ENCODE measurements around the gene TCF7L1. TPM values are rescaled to one million over a fixed set of nuclear protein-coding genes. Genes with fewer than 3 reads are reported as not detected.

Gene TCF7L1, protein sequence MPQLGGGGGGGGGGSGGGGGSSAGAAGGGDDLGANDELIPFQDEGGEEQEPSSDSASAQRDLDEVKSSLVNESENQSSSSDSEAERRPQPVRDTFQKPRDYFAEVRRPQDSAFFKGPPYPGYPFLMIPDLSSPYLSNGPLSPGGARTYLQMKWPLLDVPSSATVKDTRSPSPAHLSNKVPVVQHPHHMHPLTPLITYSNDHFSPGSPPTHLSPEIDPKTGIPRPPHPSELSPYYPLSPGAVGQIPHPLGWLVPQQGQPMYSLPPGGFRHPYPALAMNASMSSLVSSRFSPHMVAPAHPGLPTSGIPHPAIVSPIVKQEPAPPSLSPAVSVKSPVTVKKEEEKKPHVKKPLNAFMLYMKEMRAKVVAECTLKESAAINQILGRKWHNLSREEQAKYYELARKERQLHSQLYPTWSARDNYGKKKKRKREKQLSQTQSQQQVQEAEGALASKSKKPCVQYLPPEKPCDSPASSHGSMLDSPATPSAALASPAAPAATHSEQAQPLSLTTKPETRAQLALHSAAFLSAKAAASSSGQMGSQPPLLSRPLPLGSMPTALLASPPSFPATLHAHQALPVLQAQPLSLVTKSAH
- total RNA-seq (2022) (2.9 and 3.0 TPM in 2 replicates), Bru-seq, nascent RNA (percentile 41 among the genes with signal in this experiment), BruChase-seq, experiment 1, labeled RNA remaining after a 6-hour chase (percentile 37 among the genes with signal in this experiment), BruChase-seq, experiment 2, labeled RNA remaining after a 2-hour chase (percentile 40 among the genes with signal in this experiment)
- long read RNA-seq, partial matches to known transcripts = 2 of 3 reads
- long read RNA-seq, other reads (novel, unspliced or antisense) = 1 of 3 reads

DNA sequence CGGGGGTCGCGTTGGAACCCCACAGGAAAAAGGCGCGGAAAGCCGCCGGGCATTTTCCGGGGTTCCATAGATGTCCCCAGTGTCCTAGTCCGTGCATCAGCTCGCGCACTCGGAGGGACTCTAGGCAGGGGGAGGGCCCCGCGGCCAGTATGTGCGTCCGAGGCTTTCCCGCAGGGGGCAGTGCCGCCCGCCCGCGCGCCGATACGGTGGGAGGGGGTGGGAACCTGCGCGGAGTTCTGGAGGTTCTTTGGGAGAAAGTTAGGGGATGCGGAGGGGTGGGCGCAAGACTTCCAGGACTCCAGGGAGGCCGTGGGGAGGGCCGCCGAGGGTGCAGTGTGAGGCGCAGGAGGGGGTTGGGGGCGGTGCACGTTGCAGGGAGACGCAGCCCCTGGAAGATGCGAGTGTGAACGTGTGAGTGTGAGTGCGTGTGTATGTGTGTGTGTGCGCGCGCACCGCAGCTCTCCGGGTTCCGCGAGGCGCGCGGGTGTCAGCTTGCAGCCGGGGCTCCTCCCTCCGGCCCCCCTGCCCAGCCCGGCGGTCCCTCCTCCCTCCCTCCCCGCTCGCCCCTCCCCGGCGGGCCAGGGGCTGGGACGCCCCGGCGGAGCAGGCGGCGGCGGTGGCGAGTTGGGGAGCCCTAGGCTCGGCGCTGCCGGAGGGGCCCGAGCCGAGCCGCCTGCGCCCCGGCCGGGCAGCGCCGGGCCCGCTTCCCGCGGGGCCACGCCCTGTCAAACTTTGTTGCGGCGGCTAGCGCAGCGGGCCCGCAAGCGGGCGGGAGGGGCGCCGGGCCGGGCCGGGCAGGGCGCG lies at the start of gene TCF7L1:
Gene TCF7L1, plus strand, starts transcription at position 559 of the 804 bp plus-strand sequence. CDS start 293 bp downstream, outside the sequence.
- peak within 1 kb of the TSS; percentile 81 for H3K4me3 Mint-ChIP-seq (ENCODE audit: low read depth, unreplicated experiment)
- intact Hi-C loops (cut with micrococcal nuclease; ENCODE audit: unreplicated experiment) = loop anchor here (1.0 to 5.0 kb wide), 2 partner anchors 152 to 169 kb away; no protein-coding TSS in a partner anchor
- BruUV-seq (replicated peaks) = no TSS peak
- TF ChIP-seq, protein P1, sequence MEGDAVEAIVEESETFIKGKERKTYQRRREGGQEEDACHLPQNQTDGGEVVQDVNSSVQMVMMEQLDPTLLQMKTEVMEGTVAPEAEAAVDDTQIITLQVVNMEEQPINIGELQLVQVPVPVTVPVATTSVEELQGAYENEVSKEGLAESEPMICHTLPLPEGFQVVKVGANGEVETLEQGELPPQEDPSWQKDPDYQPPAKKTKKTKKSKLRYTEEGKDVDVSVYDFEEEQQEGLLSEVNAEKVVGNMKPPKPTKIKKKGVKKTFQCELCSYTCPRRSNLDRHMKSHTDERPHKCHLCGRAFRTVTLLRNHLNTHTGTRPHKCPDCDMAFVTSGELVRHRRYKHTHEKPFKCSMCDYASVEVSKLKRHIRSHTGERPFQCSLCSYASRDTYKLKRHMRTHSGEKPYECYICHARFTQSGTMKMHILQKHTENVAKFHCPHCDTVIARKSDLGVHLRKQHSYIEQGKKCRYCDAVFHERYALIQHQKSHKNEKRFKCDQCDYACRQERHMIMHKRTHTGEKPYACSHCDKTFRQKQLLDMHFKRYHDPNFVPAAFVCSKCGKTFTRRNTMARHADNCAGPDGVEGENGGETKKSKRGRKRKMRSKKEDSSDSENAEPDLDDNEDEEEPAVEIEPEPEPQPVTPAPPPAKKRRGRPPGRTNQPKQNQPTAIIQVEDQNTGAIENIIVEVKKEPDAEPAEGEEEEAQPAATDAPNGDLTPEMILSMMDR (IDR thresholded peaks at IDR 0.05; ENCODE audit: unreplicated experiment) = peak; percentile 89
- no peaks in the 10 kb centered on the region for H3K27me3 Mint-ChIP-seq (ENCODE audit: unreplicated experiment)
- H3K9me3 Mint-ChIP-seq (ENCODE audit: low read depth, unreplicated experiment) = no peaks in the 10 kb centered on the region
- H3K4me1 Mint-ChIP-seq (ENCODE audit: low read depth, unreplicated experiment) = no peaks in the 10 kb centered on the region
- CTCF ChIA-PET = interaction anchor here (0.5 to 2.1 kb wide), 7 partner anchors 123 to 225 kb away, joined by 3 to 10 read pairs (median 4); no protein-coding TSS in a partner anchor
- peak; percentile 86 for DNase-seq
- peaks cover 9% of the 10 kb centered on the region for H3K36me3 Mint-ChIP-seq (ENCODE audit: insufficient read depth, unreplicated experiment)
- no peak within 1 kb of the TSS for H3K27ac Mint-ChIP-seq (ENCODE audit: unreplicated experiment)

DNA sequence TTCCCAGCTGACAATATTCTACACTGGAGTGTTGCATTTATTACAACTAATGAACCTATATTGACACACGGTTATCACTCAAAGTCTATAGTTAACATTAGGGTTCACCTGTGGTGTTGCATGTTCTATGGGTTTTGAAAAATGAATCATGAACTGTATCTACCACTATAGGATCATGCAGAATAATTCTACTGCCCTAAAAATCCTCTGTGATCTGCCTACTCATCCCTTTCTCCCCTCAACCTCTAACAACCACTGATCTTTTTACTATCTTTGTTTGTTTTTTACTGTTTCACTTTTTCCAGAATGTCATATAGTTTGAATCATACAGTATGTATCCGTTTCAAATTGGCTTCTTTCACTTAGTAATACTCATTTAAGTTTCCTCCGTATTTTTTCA lies 47.6 kb upstream of the TCF7L1 start:
- no peak for DNase-seq
- TF ChIP-seq, protein P1 (IDR thresholded peaks at IDR 0.05; ENCODE audit: unreplicated experiment) = no peak
- H3K9me3 Mint-ChIP-seq (ENCODE audit: low read depth, unreplicated experiment) = peaks cover 2% of the 10 kb centered on the region
- CTCF ChIA-PET = no interaction called here
- no peak overlapping the region for H3K27ac Mint-ChIP-seq (ENCODE audit: unreplicated experiment)
- no peak overlapping the region for H3K4me3 Mint-ChIP-seq (ENCODE audit: low read depth, unreplicated experiment)
- no peaks in the 10 kb centered on the region for H3K4me1 Mint-ChIP-seq (ENCODE audit: low read depth, unreplicated experiment)
- peaks cover 11% of the 10 kb centered on the region for H3K27me3 Mint-ChIP-seq (ENCODE audit: unreplicated experiment)
- BruUV-seq (replicated peaks) = no TSS peak
- intact Hi-C loops (cut with micrococcal nuclease; ENCODE audit: unreplicated experiment) = no loop called here
- no peaks in the 10 kb centered on the region for H3K36me3 Mint-ChIP-seq (ENCODE audit: insufficient read depth, unreplicated experiment)

DNA sequence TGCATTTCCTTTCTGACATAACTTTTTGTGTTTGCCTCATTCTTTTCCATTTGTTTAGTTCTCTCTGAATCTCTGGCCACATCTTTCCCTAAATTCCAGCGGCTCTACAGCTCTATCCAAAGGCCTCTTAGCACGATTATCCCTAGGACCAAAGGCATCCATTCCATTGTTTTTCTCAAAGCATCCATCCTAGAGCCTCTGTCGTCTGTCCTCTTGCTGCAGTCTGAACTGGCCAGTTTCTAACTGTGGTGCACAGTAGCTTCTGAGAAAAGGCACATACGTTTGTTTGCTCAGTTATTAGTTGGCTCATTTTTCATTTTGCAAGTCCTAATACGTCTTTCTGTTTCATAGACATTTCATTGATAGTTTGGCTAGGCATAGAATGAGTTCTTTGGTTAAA lies 45.7 kb upstream of the TCF7L1 start:
- H3K9me3 Mint-ChIP-seq (ENCODE audit: low read depth, unreplicated experiment) = no peaks in the 10 kb centered on the region
- no TSS peak for BruUV-seq (replicated peaks)
- H3K4me1 Mint-ChIP-seq (ENCODE audit: low read depth, unreplicated experiment) = no peaks in the 10 kb centered on the region
- CTCF ChIA-PET = no interaction called here
- no peak for DNase-seq
- no peak overlapping the region for H3K27ac Mint-ChIP-seq (ENCODE audit: unreplicated experiment)
- intact Hi-C loops (cut with micrococcal nuclease; ENCODE audit: unreplicated experiment) = no loop called here
- no peaks in the 10 kb centered on the region for H3K27me3 Mint-ChIP-seq (ENCODE audit: unreplicated experiment)
- no peak overlapping the region for H3K4me3 Mint-ChIP-seq (ENCODE audit: low read depth, unreplicated experiment)
- TF ChIP-seq, protein P1 (IDR thresholded peaks at IDR 0.05; ENCODE audit: unreplicated experiment) = no peak
- no peaks in the 10 kb centered on the region for H3K36me3 Mint-ChIP-seq (ENCODE audit: insufficient read depth, unreplicated experiment)

DNA sequence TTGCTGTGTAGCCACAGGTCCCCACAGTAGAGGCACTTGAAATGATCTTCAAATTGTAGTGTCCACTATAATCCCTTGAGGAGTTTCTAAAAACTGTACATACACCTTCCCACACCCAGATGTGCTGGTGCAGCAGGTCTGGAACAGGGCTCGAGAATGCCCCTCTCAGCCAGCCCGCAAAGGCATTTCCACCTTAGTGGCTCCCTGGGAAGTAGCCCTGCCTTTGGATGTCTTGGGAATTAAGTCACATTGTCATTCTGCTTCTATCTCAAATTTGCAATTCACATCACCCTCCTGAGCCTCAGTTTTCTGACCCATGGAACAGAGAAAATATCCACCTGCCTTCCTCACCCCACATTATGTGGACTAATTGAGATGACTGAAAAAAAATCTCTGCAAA lies 44.3 kb upstream of the TCF7L1 start:
- no peaks in the 10 kb centered on the region for H3K9me3 Mint-ChIP-seq (ENCODE audit: low read depth, unreplicated experiment)
- H3K27me3 Mint-ChIP-seq (ENCODE audit: unreplicated experiment) = no peaks in the 10 kb centered on the region
- CTCF ChIA-PET = no interaction called here
- no peaks in the 10 kb centered on the region for H3K36me3 Mint-ChIP-seq (ENCODE audit: insufficient read depth, unreplicated experiment)
- TF ChIP-seq, protein P1 (IDR thresholded peaks at IDR 0.05; ENCODE audit: unreplicated experiment) = no peak
- no TSS peak for BruUV-seq (replicated peaks)
- DNase-seq = no peak
- no peak overlapping the region for H3K4me3 Mint-ChIP-seq (ENCODE audit: low read depth, unreplicated experiment)
- no peak overlapping the region for H3K27ac Mint-ChIP-seq (ENCODE audit: unreplicated experiment)
- no peaks in the 10 kb centered on the region for H3K4me1 Mint-ChIP-seq (ENCODE audit: low read depth, unreplicated experiment)
- intact Hi-C loops (cut with micrococcal nuclease; ENCODE audit: unreplicated experiment) = no loop called here

All from Calu3 (cell line).